ENCODE measurements around the gene MSX2.

GRCh38 chr5:174678107-174678506 lies 46.3 kb upstream of the MSX2 start:
- TF ChIP-seq CAMTA2 (CRISPR knock-in tag; conservative IDR thresholded peaks at IDR 0.05) (no peak), BHLHE40 (IDR thresholded peaks at IDR 0.05; ENCODE audit: low read length) (no peak), CTCF (IDR thresholded peaks at IDR 0.05 in 2 of 3, conservative IDR thresholded peaks at IDR 0.05 in 1 of 3; ENCODE audit: insufficient read depth in 2 of 3, low read depth in 1 of 3, low read length in 3 of 3) (no peak), HSF4 (CRISPR knock-in tag; IDR thresholded peaks at IDR 0.05; ENCODE audit: borderline replicate concordance) (no peak), SMC3 (conservative IDR thresholded peaks at IDR 0.05; ENCODE audit: insufficient read depth, low read depth, low read length) (no peak), MLLT1 (IDR thresholded peaks at IDR 0.05) (no peak), AFF4 (CRISPR knock-in tag; IDR thresholded peaks at IDR 0.05) (no peak), ETS2 (tag; IDR thresholded peaks at IDR 0.05; ENCODE audit: borderline replicate concordance, poor library complexity, severe bottlenecking) (no peak), ZSCAN29 (IDR thresholded peaks at IDR 0.05) (no peak), POLR2A (conservative IDR thresholded peaks at IDR 0.05) (no peak)
